Spleen (tissue), 11 donors: ENCODE results near the gene TSPAN33. TPM values are rescaled to one million over a fixed set of nuclear protein-coding genes. Genes with fewer than 3 reads are reported as not detected.

Source experiments
- DNase-seq: peaks from one replicate; pipeline ENCODE4 v3.0.0-alpha.2; 2020
- H3K27ac ChIP-seq, 8 donors: fragments of 200-600 bp; sonication (generic) in 7 of 8; 1 replicate in 4 of 8; 2 replicates in 4 of 8; pipeline versions ENCODE4 v1.5.0 to v1.8.0; 2016 to 2021; ENCODE audit warnings: inconsistent platforms in 4 of 8, mild to moderate bottlenecking in 4 of 8, moderate library complexity in 1 of 8
- H3K27me3 ChIP-seq, 7 donors: fragments of 200-600 bp; sonication (generic) in 6 of 7; replicated peaks in 1 of 7; 1 replicate in 4 of 7; 2 replicates in 3 of 7; pipeline versions ENCODE4 v1.5.0 to v1.8.0; 2016 to 2021; ENCODE audit warnings: inconsistent platforms in 3 of 7, mild to moderate bottlenecking in 1 of 7
- H3K36me3 ChIP-seq, 6 donors: fragments of 200-600 bp; sonication (generic) in 5 of 6; 1 replicate in 4 of 6; 2 replicates in 2 of 6; pipeline versions ENCODE4 v1.5.0 to v1.8.0; 2016 to 2021; ENCODE audit warnings: inconsistent platforms in 2 of 6
- H3K4me1 ChIP-seq, 6 donors: fragments of 200-600 bp; sonication (generic) in 5 of 6; 1 replicate in 3 of 6; 2 replicates in 3 of 6; pipeline versions ENCODE4 v1.5.0 to v1.8.0; 2016 to 2021; ENCODE audit warnings: inconsistent platforms in 3 of 6
- H3K4me3 ChIP-seq, 8 donors: fragments of 200-600 bp; sonication (generic) in 7 of 8; 1 replicate in 4 of 8; 2 replicates in 4 of 8; pipeline versions ENCODE4 v1.5.0 to v1.8.0; 2016 to 2021; ENCODE audit warnings: inconsistent platforms in 4 of 8, mild to moderate bottlenecking in 4 of 8, moderate library complexity in 2 of 8
- H3K9me3 ChIP-seq, 8 donors: fragments of 200-600 bp; sonication (generic) in 7 of 8; 1 replicate in 4 of 8; 2 replicates in 4 of 8; pipeline versions ENCODE4 v1.5.0 to v1.8.0; 2016 to 2021; ENCODE audit warnings: inconsistent platforms in 4 of 8
- CTCF ChIP-seq, 11 experiments: fragments of 200-600 bp in 7 of 11; fragments of 450-650 bp in 4 of 11; sonication (generic) in 4 of 11; IDR thresholded peaks in 8 of 11; conservative IDR thresholded peaks in 3 of 11; 1 replicate in 7 of 11; 2 replicates in 4 of 11; pipeline versions ENCODE4 v1.4.0 to v1.8.0; 2016 to 2021; ENCODE audit warnings: antibody characterized with exemption in 11 of 11, inconsistent platforms in 4 of 11, mild to moderate bottlenecking in 1 of 11
- POLR2A ChIP-seq, 3 donors: fragments of 450-650 bp; IDR thresholded peaks; one replicate each; pipeline ENCODE4 v1.5.1; 2017; ENCODE audit warnings: antibody characterized with exemption in 3 of 3, mild to moderate bottlenecking in 1 of 3
- POLR2AphosphoS5 ChIP-seq, 3 donors: sonication (generic); formaldehyde crosslinking; IDR thresholded peaks; one replicate each; pipeline ENCODE4 v1.5.1; 2017; ENCODE audit warnings: antibody characterized with exemption in 3 of 3
- WGBS, 5 donors: extraction: QIAGEN DNeasy Blood & Tissue Kit in 3 of 5; methylation state at CpG; one replicate each; pipeline versions ENCODE4 v1.1.5 to v1.1.7; 2013 to 2018; 5-methylcytosine and 5-hydroxymethylcytosine counted together
- intact Hi-C: fragments of 100-400 bp; cut with DNase I; formaldehyde crosslinking; loops from one replicate; pipeline ENCODE4 v1.15.0; 2023; ENCODE audit warnings: low total_unique reads
- polyA plus RNA-seq, 3 donors: library from polyadenylated mRNA; stranded (reverse); fragments of 200-250 nt; gene quantifications; one replicate each; pipeline ENCODE4 v1.2.1, GENCODE V29; 2013
- total RNA-seq, 7 donors: library from RNA; depleted of rRNA in 3 of 7; stranded (reverse); fragments of >200 nt in 3 of 7; fragmentation: NEBNext Ultra II Directional in 4 of 7; extraction: Animal tissue kit (Norgen Biotek cat#: 25700) in 4 of 7; gene quantifications; one replicate each; pipeline versions ENCODE4 v1.1.0 to v1.2.1, GENCODE V29; 2016 to 2021
- donor health status: healthy with polysubstance abuse.
- donor health status: DM: no; HTN: no; CAD: no; lungs with moderate emphysema.
- donor health status: DM: no; HTN: no; CAD: no.
- donor health status: Bipolar disorder and iron deficiency.
- donor health status: healthy.
- donor health status: DM: no; HTN: no; CAD: no.
- donor health status: DM: yes; HTN: yes; CAD: no.

Gene TSPAN33
- total and polyA plus RNA-seq, 10 donors, result 37.0 to 57.9 (median 47.2) TPM

GRCh38 chr7:129191272-129191671, 46.8 kb downstream of the TSPAN33 start:
- no peak for TF ChIP-seq CTCF (IDR thresholded peaks at IDR 0.05 in 8 of 11, conservative IDR thresholded peaks at IDR 0.05 in 3 of 11)
- no peak for TF ChIP-seq POLR2AphosphoS5 (IDR thresholded peaks at IDR 0.05)
- no peak for TF ChIP-seq POLR2A (IDR thresholded peaks at IDR 0.05)
- DNase-seq, result no peak
- no peak overlapping the region for H3K4me3 ChIP-seq
- no peaks in the 10 kb centered on the region for H3K36me3 ChIP-seq
- H3K9me3 ChIP-seq, result no peaks in the 10 kb centered on the region
- no peak overlapping the region for H3K27ac ChIP-seq
- peaks cover 5 to 30% (median 21%) of the 10 kb centered on the region in 6 donors for H3K4me1 ChIP-seq
- intact Hi-C loops, result no loop called here
- H3K27me3 ChIP-seq, result peaks cover 0 to 52% (median 10%) of the 10 kb centered on the region in 7 donors
- 86 to 94% (median 88%) methylated on average over 3 of the region's 3 CpGs for WGBS, 5 donors

DNA sequence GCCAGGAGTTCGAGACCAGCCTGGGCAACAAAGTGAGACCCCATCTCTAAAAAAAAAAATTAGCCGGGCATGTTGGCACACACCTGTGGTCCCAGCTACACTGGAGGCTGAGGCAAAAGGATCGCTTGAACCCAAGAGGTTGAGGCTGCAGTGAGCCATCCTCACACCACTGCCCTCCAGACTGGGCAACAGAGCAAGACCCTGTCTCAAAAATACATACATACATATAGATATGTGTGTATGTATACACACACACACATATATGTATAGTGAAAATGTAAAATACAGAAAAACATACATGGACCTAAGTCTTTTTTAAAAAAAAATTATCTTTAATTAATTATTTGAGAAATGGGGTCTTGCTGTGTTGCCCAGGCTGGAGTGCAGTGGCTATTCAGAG, 49.4 kb downstream of the TSPAN33 start:
- H3K9me3 ChIP-seq, result no peaks in the 10 kb centered on the region
- TF ChIP-seq POLR2AphosphoS5 (IDR thresholded peaks at IDR 0.05) (no peak), POLR2A (IDR thresholded peaks at IDR 0.05) (no peak), CTCF (IDR thresholded peaks at IDR 0.05 in 8 of 11, conservative IDR thresholded peaks at IDR 0.05 in 3 of 11) (no peak)
- H3K36me3 ChIP-seq, result no peaks in the 10 kb centered on the region
- H3K4me1 ChIP-seq, result peaks cover 4 to 20% (median 9%) of the 10 kb centered on the region in 6 donors
- H3K27ac ChIP-seq, result no peak overlapping the region
- H3K4me3 ChIP-seq, result no peak overlapping the region
- no peak for DNase-seq
- WGBS, 5 donors, result 81 to 94% (median 92%) methylated on average over 3 of the region's 3 CpGs
- intact Hi-C loops, result no loop called here
- H3K27me3 ChIP-seq, result peaks cover 0 to 32% (median 8%) of the 10 kb centered on the region in 7 donors

DNA sequence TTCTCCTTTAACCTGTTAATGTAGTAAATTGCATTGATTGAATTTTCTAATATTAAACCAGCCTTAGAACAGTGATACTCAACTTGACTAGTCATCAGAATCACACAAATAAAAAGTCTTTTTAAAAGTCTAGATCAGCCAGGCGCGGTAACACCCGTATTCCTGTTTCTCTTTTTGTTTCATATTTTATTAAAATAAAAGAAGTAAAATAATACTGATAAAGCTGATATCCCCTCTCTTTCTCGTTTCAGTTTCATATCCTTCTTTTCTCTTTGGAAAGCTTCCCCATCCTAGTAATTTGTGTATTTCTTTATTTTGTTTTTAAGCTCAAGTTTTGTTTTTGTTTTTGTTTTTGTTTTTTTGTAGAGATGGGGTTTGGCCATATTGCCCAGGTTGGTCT, 53.3 kb downstream of the TSPAN33 start:
- TF ChIP-seq CTCF (IDR thresholded peaks at IDR 0.05 in 8 of 11, conservative IDR thresholded peaks at IDR 0.05 in 3 of 11) (no peak), POLR2AphosphoS5 (IDR thresholded peaks at IDR 0.05) (no peak), POLR2A (IDR thresholded peaks at IDR 0.05) (no peak)
- intact Hi-C loops, result no loop called here
- WGBS, 5 donors, result 64 to 78% (median 70%) methylated on average over 4 of the region's 4 CpGs

DNA sequence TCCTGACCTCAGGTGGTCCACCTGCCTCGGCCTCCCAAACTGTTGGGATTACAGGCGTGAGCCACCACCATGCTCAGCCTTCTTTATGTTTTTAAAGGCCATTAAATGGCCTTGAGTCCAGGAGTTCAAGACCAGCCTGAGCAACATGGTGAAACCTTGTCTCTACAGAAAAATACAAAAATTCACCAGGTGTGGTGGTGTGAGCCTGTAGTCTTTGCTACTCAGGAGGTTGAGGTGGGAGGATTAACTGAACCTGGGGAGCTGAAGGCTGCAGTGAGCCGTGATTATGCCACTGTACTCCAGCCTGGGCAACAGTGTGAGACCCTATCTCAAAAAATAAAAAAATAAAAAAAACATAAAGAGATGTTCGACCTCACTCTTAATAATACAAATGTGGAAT, 54.9 kb downstream of the TSPAN33 start:
- Histone ChIP-seq H3K36me3 (no peaks in the 10 kb centered on the region), H3K27me3 (no peaks in the 10 kb centered on the region), H3K9me3 (no peaks in the 10 kb centered on the region), H3K27ac (no peak overlapping the region), H3K4me1 (peaks cover 0 to 4% (median 0%) of the 10 kb centered on the region in 6 donors), H3K4me3 (no peak overlapping the region)
- 91 to 98% (median 93%) methylated on average over 4 of the region's 4 CpGs for WGBS, 5 donors
- DNase-seq, result no peak
- intact Hi-C loops, result no loop called here
- TF ChIP-seq CTCF (IDR thresholded peaks at IDR 0.05 in 8 of 11, conservative IDR thresholded peaks at IDR 0.05 in 3 of 11) (no peak), POLR2A (IDR thresholded peaks at IDR 0.05) (no peak), POLR2AphosphoS5 (IDR thresholded peaks at IDR 0.05) (no peak)

More for the DNA sequence above, 53.3 kb downstream of the TSPAN33 start:
- H3K27ac ChIP-seq, result no peak overlapping the region
- H3K27me3 ChIP-seq, result no peaks in the 10 kb centered on the region
- H3K4me3 ChIP-seq, result no peak overlapping the region
- no peaks in the 10 kb centered on the region for H3K9me3 ChIP-seq
- H3K36me3 ChIP-seq, result no peaks in the 10 kb centered on the region
- DNase-seq, result no peak
- peaks cover 0 to 4% (median 0%) of the 10 kb centered on the region in 6 donors for H3K4me1 ChIP-seq
